HCT116 (cell line): ENCODE measurements around the gene KCNC1. TPM values are rescaled to one million over a fixed set of nuclear protein-coding genes. Genes with fewer than 3 reads are reported as not detected.

Experiments
- ATAC-seq: fragments of 200-7000 bp; cut with Tn5 transposase; 2 replicates; pipeline ENCODE4 v1.9.1; 2020; ENCODE audit warnings: mild to moderate bottlenecking, moderate library complexity
- BruUV-seq: library from RNA; stranded (reverse); fragments of 400-500 nt; replicated peaks from 2 replicates; lab custom pipeline; 2021; lab: Mats Ljungman, UMichigan
- CTCF ChIA-PET: fragments of 300-600 bp; sonication (Branson Sonifier 250); formaldehyde crosslinking; loops from one replicate; lab custom pipeline; 2021; ENCODE audit warnings: antibody characterized with exemption; lab: Charles Lee
- POLR2A ChIA-PET: fragments of 300-600, 350-600 bp; sonication (Branson Sonifier 250); formaldehyde crosslinking; loops from one replicate; lab custom pipeline; 2021; ENCODE audit warnings: antibody characterized with exemption; lab: Charles Lee
- RAD21 ChIA-PET, 2 experiments: fragments of 300-600 bp; sonication (Branson Sonifier 250); formaldehyde crosslinking; loops; one replicate each; lab custom pipeline; 2023; ENCODE audit warnings: low total read pairs in 2 of 2; ENCODE audit not compliant: uncharacterized antibody in 2 of 2, unreplicated experiment in 2 of 2, low non-redundant PET in 1 of 2; lab: Charles Lee
- DNase-seq: peaks from one replicate; pipeline ENCODE4 v3.0.0-alpha.2; 2010; ENCODE audit warnings: low read depth, low spot score
- H2AFZ ChIP-seq: fragments of 200-600 bp; shearing (Covaris generic), sonication (generic); 2 replicates; pipeline ENCODE4 v1.6.1; 2017; ENCODE audit warnings: low read depth, mixed run types, mixed read lengths, antibody characterized with exemption, low read length; ENCODE audit not compliant: poor library complexity, severe bottlenecking
- H3K27ac ChIP-seq: 2 replicates; pipeline ENCODE4 v1.5.1; 2012; ENCODE audit warnings: low read depth, low read length
- H3K27me3 ChIP-seq: fragments of 200-600 bp; sonication (generic); 2 replicates; pipeline ENCODE4 v1.6.1; 2016; ENCODE audit warnings: mixed run types, low read length, mixed read lengths; ENCODE audit not compliant: insufficient read depth
- H3K36me3 ChIP-seq, 2 experiments: fragments of 200-500 bp in 1 of 2; fragments of 200-600 bp in 1 of 2; sonication (Bioruptor generic) in 1 of 2; sonication (generic) in 1 of 2; 2 replicates each; pipeline versions ENCODE4 v1.5.1 to v1.6.1; 2014 to 2016; ENCODE audit warnings: low read length in 2 of 2, inconsistent platforms in 1 of 2, mixed read lengths in 1 of 2, mixed run types in 1 of 2; ENCODE audit not compliant: insufficient read depth in 2 of 2, control insufficient read depth in 1 of 2
- H3K4me1 ChIP-seq, 2 experiments: fragments of 200-600 bp in 1 of 2; sonication (generic) in 1 of 2; 2 replicates each; pipeline versions ENCODE4 v1.5.1 to v1.6.1; 2012 to 2017; ENCODE audit warnings: low read length in 2 of 2, inconsistent platforms in 1 of 2, mild to moderate bottlenecking in 1 of 2, mixed read lengths in 1 of 2, mixed run types in 1 of 2, moderate library complexity in 1 of 2; ENCODE audit not compliant: insufficient read depth in 2 of 2, control insufficient read depth in 1 of 2
- H3K4me2 ChIP-seq: fragments of 200-600 bp; sonication (generic); 2 replicates; pipeline ENCODE4 v1.6.1; 2017; ENCODE audit warnings: mixed run types, low read length, mixed read lengths
- H3K4me3 ChIP-seq, 2 experiments: fragments of 200-600 bp in 1 of 2; sonication (generic) in 1 of 2; replicated peaks in 1 of 2; 2 replicates each; pipeline ENCODE4 v1.5.1; 2011 to 2016; ENCODE audit warnings: low read length in 2 of 2, control low read depth in 1 of 2, low read depth in 1 of 2, mild to moderate bottlenecking in 1 of 2, mixed read lengths in 1 of 2, mixed run types in 1 of 2
- H3K79me2 ChIP-seq: fragments of 200-600 bp; sonication (generic); 2 replicates; pipeline ENCODE4 v1.6.1; 2017; ENCODE audit warnings: mild to moderate bottlenecking, mixed run types, low read length, moderate library complexity, mixed read lengths; ENCODE audit not compliant: insufficient read depth
- H3K9ac ChIP-seq: fragments of 200-600 bp; sonication (generic); 2 replicates; pipeline ENCODE4 v1.6.1; 2016; ENCODE audit warnings: low read length, mixed read lengths
- H3K9me2 ChIP-seq: fragments of 200-600 bp; sonication (generic), shearing (Covaris generic); 2 replicates; pipeline ENCODE4 v1.6.1; 2017; ENCODE audit warnings: mixed run types, mild to moderate bottlenecking, moderate library complexity; ENCODE audit not compliant: insufficient read depth
- H3K9me3 ChIP-seq, 2 experiments: fragments of 200-500 bp in 1 of 2; fragments of 200-600 bp in 1 of 2; sonication (Bioruptor generic) in 1 of 2; sonication (generic) in 1 of 2; 2 replicates each; pipeline ENCODE4 v1.6.1; 2014 to 2017; ENCODE audit warnings: low read length in 2 of 2, mixed read lengths in 2 of 2, inconsistent platforms in 1 of 2, low read depth in 1 of 2, mild to moderate bottlenecking in 1 of 2, mixed run types in 1 of 2, moderate library complexity in 1 of 2; ENCODE audit not compliant: control insufficient read depth in 1 of 2, insufficient read depth in 1 of 2
- H4K20me1 ChIP-seq: fragments of 200-600 bp; sonication (generic), shearing (Covaris generic); 2 replicates; pipeline ENCODE4 v1.6.1; 2017; ENCODE audit warnings: mixed run types, mild to moderate bottlenecking, moderate library complexity; ENCODE audit not compliant: insufficient read depth
- CBX3 ChIP-seq: IDR thresholded peaks from 2 replicates; pipeline ENCODE4 v1.6.1; 2012; ENCODE audit warnings: low read depth
- CEBPB ChIP-seq: IDR thresholded peaks from 2 replicates; pipeline ENCODE4 v1.6.1; 2012; ENCODE audit warnings: low read depth
- CTCF ChIP-seq, 3 experiments: fragments of 200-600 bp in 1 of 3; sonication (generic) in 1 of 3; IDR thresholded peaks in 2 of 3; conservative IDR thresholded peaks in 1 of 3; 2 replicates each; pipeline ENCODE4 v1.5.1; 2012 to 2017; ENCODE audit warnings: low read depth in 2 of 3, low read length in 2 of 3, antibody characterized with exemption in 1 of 3, borderline replicate concordance in 1 of 3, control low read depth in 1 of 3, mild to moderate bottlenecking in 1 of 3, mixed read lengths in 1 of 3, mixed run types in 1 of 3, moderate library complexity in 1 of 3; ENCODE audit not compliant: insufficient read depth in 1 of 3
- EGR1 ChIP-seq: IDR thresholded peaks from 2 replicates; pipeline ENCODE4 v1.6.1; 2012; ENCODE audit warnings: low read depth
- ELF1 ChIP-seq: IDR thresholded peaks from 2 replicates; pipeline ENCODE4 v1.6.1; 2012; ENCODE audit warnings: low read depth, borderline replicate concordance
- EZH2 ChIP-seq: fragments of 200-600 bp; sonication (generic); IDR thresholded peaks from 2 replicates; pipeline ENCODE4 v1.6.1; 2017; ENCODE audit warnings: antibody characterized with exemption, mixed run types
- EZH2phosphoT487 ChIP-seq: fragments of 200-600 bp; IDR thresholded peaks from 2 replicates; pipeline ENCODE4 v1.6.1; 2018; ENCODE audit warnings: antibody characterized with exemption, borderline replicate concordance
- FOSL1 ChIP-seq: IDR thresholded peaks from 2 replicates; pipeline ENCODE4 v1.6.1; 2012; ENCODE audit warnings: low read depth
- JUND ChIP-seq: IDR thresholded peaks from 2 replicates; pipeline ENCODE4 v1.6.1; 2012
- POLR2A ChIP-seq: IDR thresholded peaks from 2 replicates; pipeline ENCODE4 v1.7.0; 2011; ENCODE audit warnings: borderline replicate concordance; ENCODE audit not compliant: insufficient read depth, insufficient read length; ENCODE audit errors: extremely low read depth
- POLR2AphosphoS5 ChIP-seq: IDR thresholded peaks from 2 replicates; pipeline ENCODE4 v1.6.1; 2011; ENCODE audit warnings: mild to moderate bottlenecking, low read depth, low read length, moderate library complexity
- RAD21 ChIP-seq: IDR thresholded peaks from 2 replicates; pipeline ENCODE4 v1.6.1; 2012; ENCODE audit warnings: low read depth, mild to moderate bottlenecking
- REST ChIP-seq: IDR thresholded peaks from 2 replicates; pipeline ENCODE4 v1.6.1; 2012; ENCODE audit warnings: low read depth
- SP1 ChIP-seq: IDR thresholded peaks from 2 replicates; pipeline ENCODE4 v1.6.1; 2012; ENCODE audit warnings: low read depth
- SRF ChIP-seq: IDR thresholded peaks from 2 replicates; pipeline ENCODE4 v1.6.1; 2012; ENCODE audit warnings: low read depth
- YY1 ChIP-seq: IDR thresholded peaks from 2 replicates; pipeline ENCODE4 v1.6.1; 2011; ENCODE audit warnings: low read length, low read depth, moderate library complexity, mild to moderate bottlenecking; ENCODE audit not compliant: insufficient replicate concordance; ENCODE audit errors: extremely low read depth
- intact Hi-C: fragments of 100-400 bp; cut with micrococcal nuclease; formaldehyde crosslinking; loops from 2 replicates; pipeline ENCODE4 v1.10.0; 2022
- total RNA-seq: library from RNA; stranded (reverse); gene quantifications from one replicate; pipeline ENCODE4 v1.2.1, GENCODE V29; 2021; ENCODE audit not compliant: unreplicated experiment

KCNC1 gene
- total RNA-seq, 1 experiment from 2014 or later, result 0.12 TPM

- no peak overlapping the region for H3K9ac ChIP-seq
Measured at GRCh38 chr11:17781626-17782025, 47.0 kb downstream of the KCNC1 start.

More at GRCh38 chr11:17781626-17782025, 47.0 kb downstream of the KCNC1 start:
- TF ChIP-seq JUND, result no peak
- TF ChIP-seq SRF, result no peak
- TF ChIP-seq CBX3, result no peak
- no peak for TF ChIP-seq SP1
- no peak for TF ChIP-seq RAD21
- TF ChIP-seq POLR2AphosphoS5, result no peak
- no peak for TF ChIP-seq EZH2phosphoT487
- TF ChIP-seq CEBPB, result no peak
- no peak for TF ChIP-seq EZH2
- TF ChIP-seq CTCF (IDR thresholded peaks at IDR 0.05 in 2 of 3, conservative IDR thresholded peaks at IDR 0.05 in 1 of 3; ENCODE audit: borderline replicate concordance in 1 of 3, insufficient read depth in 1 of 3, low read depth in 2 of 3, low read length in 2 of 3), result no peak
- no peak for TF ChIP-seq FOSL1
- no peak for TF ChIP-seq YY1
- no peak for TF ChIP-seq EGR1
- TF ChIP-seq POLR2A, result no peak
- TF ChIP-seq ELF1, result no peak
- TF ChIP-seq REST, result no peak
- Histone ChIP-seq H3K9me3 (no peaks in the 10 kb centered on the region), H4K20me1 (no peaks in the 10 kb centered on the region), H3K9me2 (no peaks in the 10 kb centered on the region), H2AFZ (no peak overlapping the region), H3K4me2 (no peak overlapping the region), H3K79me2 (no peaks in the 10 kb centered on the region), H3K36me3 (no peaks in the 10 kb centered on the region), H3K27me3 (no peaks in the 10 kb centered on the region), H3K4me1 (peaks cover 3 to 7% of the 10 kb centered on the region in 2 experiments), H3K27ac (no peak overlapping the region), H3K4me3 (no peak overlapping the region)
- intact Hi-C loops, result no loop called here
- ChIA-PET CTCF (no interaction called here), POLR2A (no interaction called here), RAD21 (no interaction called here)
- ATAC-seq (no peak), DNase-seq (no peak)
- no TSS peak for BruUV-seq
